HG02571 (cell line): ENCODE measurements around the gene DNAJC11.

Experiments
- ATAC-seq: cut with Tn5 transposase; IDR thresholded peaks from one replicate; pipeline ENCODE4 v1.9.1; 2021; ENCODE audit warnings: mild to moderate bottlenecking, moderate library complexity; ENCODE audit not compliant: unreplicated experiment

DNAJC11 gene

GRCh38 chr1:6628971-6629479 lies 72.6 kb downstream of the DNAJC11 start:
- ATAC-seq, result no peak

- ATAC-seq, result no peak
These were observed 73.6 kb downstream of the DNAJC11 start for GRCh38 chr1:6627841-6628545.

GRCh38 chr1:6627031-6627430 lies 74.6 kb downstream of the DNAJC11 start:
- no peak for ATAC-seq

GRCh38 chr1:6625584-6626149 lies 75.9 kb downstream of the DNAJC11 start:
- peak; percentile 22 for ATAC-seq

- peak; percentile 79 for ATAC-seq
These were observed 76.7 kb downstream of the DNAJC11 start, which contains the start of gene THAP3 for GRCh38 chr1:6624710-6625583. TSS of gene THAP3 (plus strand) at chr1:6624868. CDS start at chr1:6625219, 351 bp downstream.

- no peak for ATAC-seq
These were observed 78.2 kb downstream of the DNAJC11 start for GRCh38 chr1:6623269-6623965.

GRCh38 chr1:6622396-6623152 lies 79.0 kb downstream of the DNAJC11 start:
- no peak for ATAC-seq

- ATAC-seq, result no peak
These were observed 79.9 kb downstream of the DNAJC11 start for GRCh38 chr1:6621429-6622391.

- no peak for ATAC-seq
These were observed 82.6 kb downstream of the DNAJC11 start for GRCh38 chr1:6619045-6619444.

- ATAC-seq, result no peak
These were observed 86.5 kb downstream of the DNAJC11 start for GRCh38 chr1:6614929-6615785.

- no peak for ATAC-seq
These were observed 87.3 kb downstream of the DNAJC11 start for GRCh38 chr1:6614019-6614928.

GRCh38 chr1:6613361-6614018 lies 88.1 kb downstream of the DNAJC11 start, which contains the start of gene PHF13:
TSS of gene PHF13 (plus strand) at chr1:6613731. CDS start at chr1:6614067, 336 bp downstream.
- ATAC-seq, result peak; percentile 85

- ATAC-seq, result peak; percentile 30
These were observed 88.8 kb downstream of the DNAJC11 start for GRCh38 chr1:6612641-6613360.

GRCh38 chr1:6603915-6604558 lies 97.6 kb downstream of the DNAJC11 start:
- ATAC-seq, result no peak

- peak; percentile 18 for ATAC-seq
These were observed 98.2 kb downstream of the DNAJC11 start for GRCh38 chr1:6603238-6603914.
